ENCODE results near the gene EML4.

DNA sequence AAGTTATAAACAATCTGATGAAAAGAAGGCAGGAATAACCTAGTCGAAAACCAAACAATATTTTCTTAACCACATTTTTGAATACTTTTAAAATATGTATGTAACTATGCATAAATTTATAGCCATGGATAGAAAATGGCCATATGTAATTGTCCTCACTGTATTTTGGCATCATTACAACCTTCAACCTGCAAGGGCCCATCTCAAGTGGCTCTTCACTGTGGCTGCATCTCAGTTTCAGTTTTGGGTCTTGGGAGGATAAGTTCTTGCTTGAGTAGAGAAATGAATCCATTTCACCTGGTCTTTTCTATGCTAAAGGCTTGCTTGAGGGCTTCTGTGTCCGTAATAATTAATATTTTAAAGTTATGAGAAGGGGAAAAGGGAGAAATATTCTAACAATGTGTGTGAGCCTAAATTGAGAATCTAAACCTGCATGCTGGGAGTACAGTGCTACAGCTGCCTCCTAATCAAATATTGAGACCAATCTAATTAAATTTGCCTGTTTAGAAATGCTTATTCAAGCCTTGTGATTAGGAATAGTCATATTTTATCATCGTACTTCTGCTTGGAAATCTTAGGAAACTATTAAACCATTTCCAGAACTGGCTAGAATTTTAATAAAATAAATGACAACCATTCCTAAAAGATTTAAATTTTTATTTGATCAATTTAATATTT is 92.5 kb downstream of the EML4 start:
- no peak for TF ChIP-seq POLR2A (IDR thresholded peaks at IDR 0.05; ENCODE audit: low read length)
- TF ChIP-seq GATA1 (IDR thresholded peaks at IDR 0.05; ENCODE audit: low read depth, low read length): no peak
